Measurements from ENCODE around the gene DNAL4. TPM values are rescaled to one million over a fixed set of nuclear protein-coding genes. Genes with fewer than 3 reads are reported as not detected.

The DNAL4 gene
- total and polyA plus RNA-seq, 10 of the 15 experiments (the other 5 are each of a cell fraction or from before 2014, with no cell fraction given), result 0.35 to 8.5 (median 6.3) TPM; not detected in 1

DNA sequence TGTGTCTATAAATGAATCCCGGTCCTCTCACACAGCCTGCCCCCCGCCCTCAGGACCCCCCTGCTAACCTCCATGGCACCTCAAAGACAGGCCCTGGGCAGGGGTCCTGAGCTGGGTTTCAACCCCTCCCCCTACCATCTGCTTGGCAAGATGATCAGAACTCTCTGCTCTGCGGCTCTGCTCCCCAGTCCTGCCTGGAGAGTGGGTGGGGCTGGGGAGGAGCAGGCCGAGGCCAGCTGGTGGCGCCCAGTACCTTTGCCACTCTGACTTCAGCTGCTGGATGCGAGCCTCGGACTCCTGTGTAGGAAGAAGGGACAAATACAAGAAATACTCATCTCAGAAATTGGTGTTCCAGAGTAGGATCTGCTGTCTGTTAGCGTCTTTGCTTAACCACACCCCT, 53.2 kb downstream of the DNAL4 start:
- no peaks in the 10 kb centered on the region for H3K27me3 ChIP-seq (replicated peaks in 1 of 2; ENCODE audit: control insufficient read depth in 2 of 2, insufficient read depth in 2 of 2, low read length in 1 of 2)
- TF ChIP-seq MYB (IDR thresholded peaks at IDR 0.05; ENCODE audit: borderline replicate concordance, low read depth, low read length) (no peak), SMAD1 (IDR thresholded peaks at IDR 0.05; ENCODE audit: low read depth, partially characterized antibody) (no peak), MYC (IDR thresholded peaks at IDR 0.05; ENCODE audit: insufficient read depth, insufficient read length, insufficient replicate concordance, low read length, severe bottlenecking) (no peak), POU2F2 (IDR thresholded peaks at IDR 0.05; ENCODE audit: borderline replicate concordance, low read depth, low read length) (0 out of 3 replicates have a peak, but pooled peaks have one; percentile 17)
- H3K36me3 ChIP-seq (ENCODE audit: control insufficient read depth in 2 of 2, insufficient read depth in 2 of 2, low read length in 1 of 2), result peaks cover 36 to 65% of the 10 kb centered on the region in 2 experiments
- H3K9me3 ChIP-seq (replicated peaks; ENCODE audit: control insufficient read depth, insufficient read depth, low read length), result no peaks in the 10 kb centered on the region
- 84% methylated on average over 8 of the region's 8 CpGs for WGBS (ENCODE audit: insufficient coverage, insufficient replicate concordance, low lambda C conversion rate, missing lambda C conversion rate)
- no peak for DNase-seq (ENCODE audit: low read depth, low spot score)
- RAD21 ChIA-PET (ENCODE audit: unreplicated experiment), result no interaction called here
- FAIRE-seq, result no peak
- H3K4me3 ChIP-seq, result no peak overlapping the region
- CTCF ChIA-PET, result interaction anchor here (1.1 kb wide), 2 partner anchors 25 to 28 kb away, joined by 3 read pairs; no protein-coding TSS in a partner anchor
- in situ Hi-C loops (cut with MboI), result no loop called here
- H2AFZ ChIP-seq (ENCODE audit: control insufficient read depth, low read depth, low read length), result no peak overlapping the region
- no peak overlapping the region for H3K9ac ChIP-seq (ENCODE audit: control insufficient read depth, insufficient read depth, low read length)
- H4K20me1 ChIP-seq (ENCODE audit: control insufficient read depth, insufficient read depth), result no peaks in the 10 kb centered on the region
- no peak overlapping the region for H3K4me2 ChIP-seq (ENCODE audit: control insufficient read depth, insufficient read depth)
- H3K79me2 ChIP-seq (ENCODE audit: control insufficient read depth, insufficient read depth, low read length), result no peaks in the 10 kb centered on the region
- H3K4me1 ChIP-seq (ENCODE audit: control insufficient read depth, insufficient read depth, low read length), result no peaks in the 10 kb centered on the region
- intact Hi-C loops (cut with micrococcal nuclease; ENCODE audit: unreplicated experiment), result no loop called here
- no TSS peak for BruUV-seq (replicated peaks)
- no peak overlapping the region for H3K27ac ChIP-seq (ENCODE audit: control insufficient read depth, insufficient read depth)
- POLR2A ChIA-PET, result no interaction called here
- ATAC-seq, result no peak
- SMC1A ChIA-PET (ENCODE audit: uncharacterized antibody, unreplicated experiment), result interaction anchor here (1.1 kb wide), 1 partner anchor 28 kb away, joined by 3 read pairs; no protein-coding TSS in a partner anchor

DNA sequence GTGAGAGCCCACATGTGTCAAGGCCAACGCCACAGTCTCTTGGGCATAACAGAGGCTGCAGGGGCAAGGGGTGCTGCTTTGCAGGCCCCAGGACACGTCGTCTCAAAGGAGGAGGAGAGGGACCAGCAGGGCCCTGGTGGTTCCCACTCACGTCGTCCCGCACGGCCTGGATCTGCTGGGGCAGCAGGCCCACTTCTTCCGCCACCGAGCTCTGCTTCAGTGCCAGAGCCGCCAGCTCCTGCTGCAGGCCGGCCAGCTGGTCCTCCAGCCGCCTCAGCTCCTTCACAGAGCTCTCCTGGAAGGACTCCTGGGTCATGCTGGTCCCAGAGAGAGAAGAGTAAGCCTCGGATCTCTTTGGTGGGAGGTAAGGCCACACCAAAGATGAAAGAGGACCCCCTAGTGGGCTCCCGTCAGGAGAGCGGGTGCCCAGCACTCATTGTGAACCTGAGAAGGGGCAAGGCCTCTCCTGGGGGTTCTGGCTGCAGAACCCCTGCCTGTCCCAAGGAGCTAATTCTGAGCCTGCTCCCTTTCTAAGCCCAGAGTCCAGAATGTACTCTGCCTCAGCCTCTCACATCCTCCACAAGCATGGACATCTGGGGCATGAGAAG, 53.7 kb downstream of the DNAL4 start:
- Histone ChIP-seq H4K20me1 (ENCODE audit: control insufficient read depth, insufficient read depth) (no peaks in the 10 kb centered on the region), H3K4me2 (ENCODE audit: control insufficient read depth, insufficient read depth) (no peak overlapping the region), H3K79me2 (ENCODE audit: control insufficient read depth, insufficient read depth, low read length) (no peaks in the 10 kb centered on the region), H3K4me1 (ENCODE audit: control insufficient read depth, insufficient read depth, low read length) (no peaks in the 10 kb centered on the region), H3K27ac (ENCODE audit: control insufficient read depth, insufficient read depth) (no peak overlapping the region), H3K27me3 (replicated peaks in 1 of 2; ENCODE audit: control insufficient read depth in 2 of 2, insufficient read depth in 2 of 2, low read length in 1 of 2) (no peaks in the 10 kb centered on the region), H3K9ac (ENCODE audit: control insufficient read depth, insufficient read depth, low read length) (no peak overlapping the region), H2AFZ (ENCODE audit: control insufficient read depth, low read depth, low read length) (no peak overlapping the region), H3K36me3 (ENCODE audit: control insufficient read depth in 2 of 2, insufficient read depth in 2 of 2, low read length in 1 of 2) (peaks cover 32 to 64% of the 10 kb centered on the region in 2 experiments), H3K4me3 (no peak overlapping the region), H3K9me3 (replicated peaks; ENCODE audit: control insufficient read depth, insufficient read depth, low read length) (no peaks in the 10 kb centered on the region)
- ChIA-PET SMC1A (ENCODE audit: uncharacterized antibody, unreplicated experiment) (interaction anchor here (1.1 kb wide), 1 partner anchor 29 kb away, joined by 3 read pairs; no protein-coding TSS in a partner anchor), POLR2A (no interaction called here), RAD21 (ENCODE audit: unreplicated experiment) (no interaction called here), CTCF (interaction anchor here (1.1 kb wide), 2 partner anchors 26 to 28 kb away, joined by 3 read pairs; no protein-coding TSS in a partner anchor)
- BruUV-seq (replicated peaks), result no TSS peak
- TF ChIP-seq POLR2A (IDR thresholded peaks at IDR 0.05; ENCODE audit: low read depth, low read length) (peak; percentile 1; the same call in 1 of the 2 replicates), EGR1 (IDR thresholded peaks at IDR 0.05; ENCODE audit: borderline replicate concordance in 1 of 2, low read depth in 2 of 2, low read length in 2 of 2) (no peak)
- no peak for ATAC-seq
- FAIRE-seq, result no peak
- WGBS (ENCODE audit: insufficient coverage, insufficient replicate concordance, low lambda C conversion rate, missing lambda C conversion rate), result 90% methylated on average over 15 of the region's 15 CpGs
- in situ Hi-C loops (cut with MboI), result no loop called here
- intact Hi-C loops (cut with micrococcal nuclease; ENCODE audit: unreplicated experiment), result no loop called here
- no peak for DNase-seq (ENCODE audit: low read depth, low spot score)
